ENCODE data around the gene KLHL17.
A peak's percentile ranks its signal among the peaks of the same experiment; 100 is the strongest.

The KLHL17 gene

GRCh38 chr1:952603-953002 lies 7.8 kb upstream of the KLHL17 start:
- no peak for DNase-seq

- no peak for DNase-seq
Observed at GRCh38 chr1:953524-954320, 6.7 kb upstream of the KLHL17 start.

GRCh38 chr1:954927-955326 lies 5.5 kb upstream of the KLHL17 start:
- DNase-seq = no peak

- DNase-seq = no peak
Observed at GRCh38 chr1:955474-955873, 4.9 kb upstream of the KLHL17 start.

- DNase-seq = no peak
Observed at GRCh38 chr1:956636-957035, 3.7 kb upstream of the KLHL17 start.

GRCh38 chr1:958823-959730 lies 1.3 kb upstream of the KLHL17 start, which contains the start of gene NOC2L:
NOC2L (minus strand) TSS chr1:959256; CDS start chr1:959240, 16 bp downstream.
- DNase-seq = peak; percentile 88

- no peak for DNase-seq
Observed at GRCh38 chr1:959731-960362, 537 bp upstream of the KLHL17 start.

- no peak for DNase-seq
Observed at GRCh38 chr1:961132-961669, 817 bp downstream of the KLHL17 start.

GRCh38 chr1:962381-963300 lies 2.3 kb downstream of the KLHL17 start:
- DNase-seq = no peak

GRCh38 chr1:963301-963651 lies 2.9 kb downstream of the KLHL17 start:
- no peak for DNase-seq

GRCh38 chr1:963746-964525 lies 3.6 kb downstream of the KLHL17 start:
- no peak for DNase-seq

GRCh38 chr1:964691-965525 lies 4.5 kb downstream of the KLHL17 start:
- DNase-seq = no peak

GRCh38 chr1:965526-966134 lies 5.2 kb downstream of the KLHL17 start:
- DNase-seq = no peak

GRCh38 chr1:966135-966703 lies 5.8 kb downstream of the KLHL17 start, which contains the start of gene PLEKHN1:
PLEKHN1 (plus strand) TSS chr1:966482; CDS start chr1:966532, 50 bp downstream.
- DNase-seq = peak; percentile 38

GRCh38 chr1:966704-967300 lies 6.4 kb downstream of the KLHL17 start:
- peak; percentile 75 for DNase-seq

GRCh38 chr1:967466-968343 lies 7.3 kb downstream of the KLHL17 start:
- DNase-seq = no peak

- no peak for DNase-seq
Observed at GRCh38 chr1:969260-969855, 9.0 kb downstream of the KLHL17 start.
